ENCODE measurements around the gene CFL1.

CFL1 gene

DNA sequence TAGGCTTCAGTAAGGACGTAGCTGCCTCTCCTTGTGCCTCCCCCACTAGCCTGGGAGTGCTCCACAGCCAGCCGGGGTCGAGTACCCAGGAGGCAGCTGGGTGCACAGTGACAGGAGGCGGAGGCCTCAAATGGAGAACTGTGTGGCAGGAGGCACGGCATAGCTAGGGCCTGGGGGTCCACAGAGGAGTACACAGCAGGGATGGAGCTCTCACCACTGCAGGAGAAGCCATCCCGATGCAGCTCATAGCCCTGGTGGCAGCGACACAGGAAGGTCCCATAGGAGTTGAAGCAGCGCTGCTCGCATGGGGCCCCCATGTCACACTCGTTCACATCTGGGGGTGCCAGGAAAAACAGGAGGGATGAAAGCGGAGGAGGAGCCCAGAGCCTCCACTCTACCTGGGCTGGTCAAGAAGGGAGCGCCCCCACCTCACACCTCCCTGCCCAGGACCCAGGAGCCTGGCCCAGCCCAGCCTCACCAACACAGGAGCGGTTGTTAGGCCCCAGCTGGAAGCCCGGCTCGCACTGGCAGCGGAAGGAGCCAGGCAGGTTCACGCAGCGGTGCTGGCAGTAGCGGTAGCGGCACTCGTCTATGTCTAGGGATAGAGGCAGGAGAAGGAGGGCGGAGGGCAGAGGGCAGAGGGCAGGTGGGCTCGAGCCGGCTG, 11.8 kb upstream of the CFL1 start:
- DNase-seq: no peak

DNA sequence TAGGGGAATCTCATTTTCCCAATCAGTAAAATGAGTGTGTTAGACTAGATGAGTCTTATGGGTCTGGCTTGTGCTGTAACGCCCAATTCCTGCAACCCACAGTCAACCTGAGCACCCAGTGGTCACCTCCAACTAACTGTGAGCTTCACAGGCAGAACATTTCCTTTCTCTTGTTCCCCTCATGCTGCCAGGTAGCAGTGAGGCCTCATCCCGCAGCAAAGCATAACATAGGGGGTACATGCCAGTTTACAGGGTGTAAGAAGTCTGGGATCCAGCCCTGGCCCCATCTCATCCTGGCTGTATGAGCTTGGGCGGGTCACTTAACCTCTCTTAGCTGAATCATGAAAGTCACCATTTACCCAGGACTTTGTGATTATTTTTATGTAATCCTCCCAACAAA, 10.9 kb upstream of the CFL1 start:
- no peak for DNase-seq

DNA sequence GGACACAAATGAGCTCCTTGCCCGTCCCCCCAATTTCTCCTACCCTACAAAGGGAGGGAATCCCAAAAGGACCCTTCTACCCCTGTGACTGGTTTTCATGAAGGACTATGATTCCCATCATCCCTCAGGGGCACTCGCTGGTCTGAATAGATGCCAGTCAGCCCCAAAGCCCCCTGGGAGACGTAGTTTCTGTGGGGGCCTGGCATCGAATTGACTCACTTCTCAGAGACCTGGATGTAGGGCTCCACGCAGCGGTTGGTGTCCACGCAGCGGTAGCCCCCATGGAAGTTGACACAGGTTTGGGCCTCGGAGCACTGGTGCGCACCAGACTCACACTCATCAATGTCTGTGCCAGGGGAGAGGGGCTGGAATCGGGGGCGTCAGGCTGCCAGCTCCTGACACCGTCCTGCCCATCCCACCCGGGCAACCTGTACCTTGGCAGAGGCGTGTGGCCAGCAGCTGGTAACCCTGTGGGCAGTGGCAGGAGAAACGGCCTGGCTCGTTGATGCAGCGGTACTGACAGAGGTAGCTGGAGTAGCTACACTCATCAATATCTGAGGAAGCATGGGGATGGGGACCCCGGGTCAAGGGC, 10.2 kb upstream of the CFL1 start:
- DNase-seq: peak; percentile 47

DNA sequence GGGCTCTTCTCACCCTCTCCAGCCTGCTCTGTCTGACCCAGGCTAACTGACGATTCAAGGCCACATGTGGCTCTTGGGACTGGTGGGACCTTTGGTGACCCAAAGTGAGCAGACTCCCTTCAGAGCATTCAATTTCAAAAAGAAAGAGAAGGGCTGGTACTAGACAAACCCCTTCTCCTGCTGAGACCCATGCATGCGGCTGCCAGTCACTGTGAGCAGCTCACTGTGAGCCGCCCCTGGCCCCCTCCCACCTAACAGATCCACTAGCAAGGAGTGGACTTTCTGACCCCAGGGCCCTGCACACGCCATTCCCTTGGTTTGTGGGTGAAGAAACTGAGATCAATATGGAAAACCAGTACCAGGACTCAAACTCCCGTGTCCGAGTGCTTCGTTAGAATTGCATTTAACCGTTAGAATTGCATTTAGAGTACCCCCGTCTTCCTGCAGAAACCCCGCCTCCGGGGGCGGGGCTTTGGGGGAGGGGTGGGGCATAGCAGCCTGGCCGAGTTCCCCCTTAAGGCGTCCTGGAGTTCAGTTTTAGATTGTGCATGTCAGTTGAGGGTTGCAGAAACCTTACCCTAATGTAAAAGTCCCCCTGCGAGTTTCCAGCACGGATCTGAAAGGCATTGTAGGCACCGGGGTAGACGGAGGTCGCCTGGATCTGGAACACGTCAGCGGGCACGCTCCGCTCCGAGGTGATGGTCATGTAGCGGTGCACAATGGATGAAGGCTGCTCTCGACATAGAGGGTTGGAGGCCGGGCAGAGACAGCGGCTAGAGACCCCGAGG, 9.5 kb upstream of the CFL1 start:
- DNase-seq: peak; percentile 39

GRCh38 chr11:65866509-65867283, 8.7 kb upstream of the CFL1 start:
- no peak for DNase-seq

- no peak for DNase-seq
Measured at GRCh38 chr11:65865550-65866172, 7.7 kb upstream of the CFL1 start.

GRCh38 chr11:65864706-65865471, 6.9 kb upstream of the CFL1 start:
- DNase-seq: no peak

- DNase-seq: no peak
Measured at GRCh38 chr11:65863889-65864705, 6.1 kb upstream of the CFL1 start.

GRCh38 chr11:65862941-65863888, 5.2 kb upstream of the CFL1 start:
- no peak for DNase-seq

- no peak for DNase-seq
Measured at GRCh38 chr11:65862191-65862735, 4.3 kb upstream of the CFL1 start.

GRCh38 chr11:65861533-65862183, 3.7 kb upstream of the CFL1 start:
- no peak for DNase-seq

GRCh38 chr11:65861165-65861505, 3.2 kb upstream of the CFL1 start:
- DNase-seq: no peak

DNA sequence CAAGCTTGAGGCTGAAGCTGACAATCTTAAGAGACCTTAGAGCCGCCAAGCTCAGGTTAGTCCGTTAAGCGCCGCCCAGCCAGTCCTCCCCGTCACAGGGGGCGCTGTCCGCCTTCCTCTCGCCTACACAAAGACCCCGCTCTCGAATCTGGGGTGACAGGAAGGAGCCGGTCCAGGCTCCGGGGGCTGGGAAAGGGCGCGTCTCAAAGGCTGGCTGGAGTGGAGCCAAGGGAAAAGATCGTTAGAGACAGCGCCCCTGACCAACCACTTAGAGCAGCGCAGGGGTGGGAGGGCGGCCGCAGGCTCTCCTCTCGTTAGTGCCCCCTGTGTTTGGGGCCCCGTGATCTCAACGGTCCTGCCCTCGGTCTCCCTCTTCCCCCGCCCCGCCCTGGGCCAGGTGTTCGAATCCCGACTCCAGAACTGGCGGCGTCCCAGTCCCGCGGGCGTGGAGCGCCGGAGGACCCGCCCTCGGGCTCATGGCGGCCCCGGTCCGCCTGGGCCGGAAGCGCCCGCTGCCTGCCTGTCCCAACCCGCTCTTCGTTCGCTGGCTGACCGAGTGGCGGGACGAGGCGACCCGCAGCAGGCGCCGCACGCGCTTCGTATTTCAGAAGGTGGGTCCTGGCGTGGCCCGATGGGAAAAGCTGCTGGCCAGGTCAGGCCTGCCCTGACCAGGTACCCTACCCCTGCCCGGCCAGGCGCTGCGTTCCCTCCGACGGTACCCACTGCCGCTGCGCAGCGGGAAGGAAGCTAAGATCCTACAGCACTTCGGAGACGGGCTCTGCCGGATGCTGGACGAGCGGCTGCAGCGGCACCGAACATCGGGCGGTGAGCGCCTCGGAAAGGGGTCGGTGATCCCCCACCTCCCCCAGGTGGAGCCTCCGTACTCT, 2.5 kb upstream of the CFL1 start, which contains the start of gene MUS81:
MUS81 (plus strand) TSS at position 156 of the 887 bp plus-strand sequence; CDS start at position 477, 321 bp downstream.
- peak; percentile 98 for DNase-seq

DNA sequence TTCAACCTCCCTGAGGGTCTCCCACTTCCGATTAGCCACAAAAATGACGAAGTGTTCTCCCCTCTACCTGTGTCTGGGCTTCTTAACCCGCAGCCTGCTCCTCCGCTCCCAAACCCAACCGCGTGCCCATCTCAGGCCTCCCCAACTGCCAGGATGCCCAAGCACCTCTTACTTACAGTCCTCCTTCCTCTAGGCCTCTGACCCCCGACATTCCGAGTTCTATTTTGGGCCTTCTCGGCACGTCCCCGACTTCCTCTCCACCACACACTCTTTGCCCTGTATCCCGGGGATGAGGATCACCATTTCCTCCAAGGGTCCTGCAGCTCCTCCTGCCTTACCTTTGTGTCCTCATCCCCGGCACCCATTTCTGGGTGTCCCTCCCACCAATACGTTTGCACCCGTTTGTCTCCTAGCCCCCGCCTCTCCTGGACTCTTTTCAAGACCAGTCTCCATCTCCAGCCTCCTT, 1.9 kb upstream of the CFL1 start:
- no peak for DNase-seq

DNA sequence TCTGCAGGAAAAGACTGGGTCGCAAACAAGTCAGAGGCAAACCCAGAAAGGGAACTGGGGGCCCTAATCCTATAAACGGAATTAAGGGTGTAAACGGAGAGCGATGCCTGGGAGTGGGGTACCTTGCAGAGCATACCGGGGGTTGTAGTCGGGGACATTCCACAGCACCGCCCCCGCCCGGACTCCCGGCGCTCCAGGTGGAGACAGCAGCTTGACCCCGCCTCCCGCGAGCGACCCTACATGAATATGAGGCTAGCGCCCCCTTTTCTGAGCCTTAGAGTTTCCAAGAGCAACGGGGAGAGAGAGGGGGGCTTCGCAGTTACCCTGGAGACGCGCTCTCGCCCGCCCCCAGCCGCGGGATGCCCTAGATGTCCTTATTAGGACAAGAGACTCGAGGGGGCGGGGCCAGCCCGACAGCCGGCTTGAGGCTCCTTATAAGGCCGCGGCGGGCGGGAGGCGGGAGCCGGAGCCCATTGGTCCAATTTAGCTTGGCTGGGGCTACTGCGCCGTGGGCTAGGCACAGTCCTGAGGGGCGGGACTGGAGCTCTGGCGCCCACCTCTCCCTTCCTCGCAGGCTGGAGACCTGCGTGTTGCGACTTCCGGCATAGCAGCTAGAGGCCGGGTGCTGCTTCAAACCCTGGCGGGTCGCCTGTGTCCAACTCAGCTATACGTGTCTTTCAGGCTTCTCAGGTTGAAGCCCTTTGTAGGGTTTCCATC, 1.3 kb upstream of the CFL1 start:
- peak; percentile 96 for DNase-seq

DNA sequence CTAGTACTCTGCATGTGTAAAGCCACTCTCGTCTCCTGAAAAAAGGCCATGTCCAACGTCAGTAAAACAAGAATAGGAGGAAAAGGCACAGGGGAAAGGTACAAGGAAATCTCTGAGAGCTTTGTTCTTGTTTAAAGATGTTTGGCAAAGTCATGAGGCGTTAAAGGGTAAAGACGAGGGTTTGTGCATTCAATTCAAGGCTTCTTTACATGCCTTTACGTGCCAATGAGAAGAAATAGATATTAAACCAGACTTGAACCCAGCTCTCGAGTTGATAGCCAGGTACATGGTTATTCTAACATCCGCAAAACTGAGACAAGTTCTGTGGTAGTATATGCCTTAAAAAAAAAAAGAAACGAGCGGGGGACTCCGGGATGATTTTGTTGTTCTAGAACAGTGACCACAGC, 704 bp upstream of the CFL1 start:
- DNase-seq: no peak

- no peak for DNase-seq
Measured at GRCh38 chr11:65857500-65857852, 504 bp downstream of the CFL1 start.
